ENCODE results near the gene SUPT20HL2. TPM values are rescaled to one million over a fixed set of nuclear protein-coding genes. Genes with fewer than 3 reads are reported as not detected.

Gene SUPT20HL2
- total RNA-seq, 2 donors from 2014 or later, result 0.14 to 10.5 TPM

DNA sequence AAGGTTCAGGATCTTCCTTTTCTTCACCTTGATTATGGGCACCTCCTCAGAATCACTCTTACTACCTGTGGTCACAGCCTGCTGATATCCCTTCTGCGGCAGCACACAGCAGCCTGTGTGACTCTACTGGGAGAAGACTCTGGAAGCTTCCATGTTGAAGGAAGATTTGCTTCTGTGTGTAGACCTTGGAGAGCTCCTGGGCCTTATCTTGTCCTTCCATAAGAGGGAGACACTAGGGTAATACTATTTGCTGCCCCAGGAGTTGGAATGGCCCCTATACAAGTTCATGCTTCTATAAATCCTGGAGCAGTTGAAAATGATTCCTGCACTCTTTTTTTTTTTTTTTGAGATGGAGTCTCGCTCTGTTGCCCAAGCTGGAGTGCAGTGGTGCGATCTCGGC, 36.3 kb upstream of the SUPT20HL2 start:
- Histone ChIP-seq H3K27ac (no peak overlapping the region), H3K4me1 (replicated peaks) (no peaks in the 10 kb centered on the region), H3K4me3 (no peak overlapping the region), H3K9me3 (no peaks in the 10 kb centered on the region), H3K27me3 (replicated peaks; ENCODE audit: insufficient read depth) (no peaks in the 10 kb centered on the region), H3K36me3 (no peaks in the 10 kb centered on the region)
- no peak for DNase-seq (ENCODE audit: low spot score)
- WGBS, result 100% methylated on average over 4 of the region's 4 CpGs
- intact Hi-C loops (cut with DNase I), result no loop called here
- no peak for TF ChIP-seq POLR2AphosphoS5 (IDR thresholded peaks at IDR 0.05)
- TF ChIP-seq, protein P1, sequence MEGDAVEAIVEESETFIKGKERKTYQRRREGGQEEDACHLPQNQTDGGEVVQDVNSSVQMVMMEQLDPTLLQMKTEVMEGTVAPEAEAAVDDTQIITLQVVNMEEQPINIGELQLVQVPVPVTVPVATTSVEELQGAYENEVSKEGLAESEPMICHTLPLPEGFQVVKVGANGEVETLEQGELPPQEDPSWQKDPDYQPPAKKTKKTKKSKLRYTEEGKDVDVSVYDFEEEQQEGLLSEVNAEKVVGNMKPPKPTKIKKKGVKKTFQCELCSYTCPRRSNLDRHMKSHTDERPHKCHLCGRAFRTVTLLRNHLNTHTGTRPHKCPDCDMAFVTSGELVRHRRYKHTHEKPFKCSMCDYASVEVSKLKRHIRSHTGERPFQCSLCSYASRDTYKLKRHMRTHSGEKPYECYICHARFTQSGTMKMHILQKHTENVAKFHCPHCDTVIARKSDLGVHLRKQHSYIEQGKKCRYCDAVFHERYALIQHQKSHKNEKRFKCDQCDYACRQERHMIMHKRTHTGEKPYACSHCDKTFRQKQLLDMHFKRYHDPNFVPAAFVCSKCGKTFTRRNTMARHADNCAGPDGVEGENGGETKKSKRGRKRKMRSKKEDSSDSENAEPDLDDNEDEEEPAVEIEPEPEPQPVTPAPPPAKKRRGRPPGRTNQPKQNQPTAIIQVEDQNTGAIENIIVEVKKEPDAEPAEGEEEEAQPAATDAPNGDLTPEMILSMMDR (IDR thresholded peaks at IDR 0.05), result no peak
- no peak for TF ChIP-seq POLR2A (IDR thresholded peaks at IDR 0.05)

DNA sequence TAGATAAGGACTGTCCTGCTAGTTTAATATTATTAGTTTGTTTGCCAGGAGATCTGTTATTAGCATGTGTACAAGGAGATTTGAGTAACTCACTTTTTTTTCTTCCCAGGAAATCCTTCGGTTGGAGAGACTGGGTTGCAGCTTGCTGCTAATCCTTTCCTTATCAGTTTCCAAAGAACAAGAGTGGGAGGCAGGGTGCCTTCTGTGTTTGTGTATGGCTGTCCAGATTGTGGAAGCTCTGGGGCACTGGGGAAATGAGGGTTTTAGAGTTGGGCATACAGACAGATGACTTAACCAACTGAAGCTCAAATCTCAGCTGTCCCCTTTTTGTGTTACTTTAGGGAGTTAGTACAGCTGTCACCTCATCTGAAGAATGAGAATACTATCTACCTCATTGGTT, 34.0 kb upstream of the SUPT20HL2 start:
- no peak for DNase-seq (ENCODE audit: low spot score)
- no peak for TF ChIP-seq POLR2AphosphoS5 (IDR thresholded peaks at IDR 0.05)
- TF ChIP-seq, protein P1 (IDR thresholded peaks at IDR 0.05), result no peak
- TF ChIP-seq POLR2A (IDR thresholded peaks at IDR 0.05), result no peak
- intact Hi-C loops (cut with DNase I), result no loop called here
- H3K27me3 ChIP-seq (replicated peaks; ENCODE audit: insufficient read depth), result no peaks in the 10 kb centered on the region
- no peak overlapping the region for H3K4me3 ChIP-seq
- no peak overlapping the region for H3K27ac ChIP-seq
- no peaks in the 10 kb centered on the region for H3K9me3 ChIP-seq
- no peaks in the 10 kb centered on the region for H3K4me1 ChIP-seq (replicated peaks)
- 30% methylated on average over 1 of the region's 1 CpG for WGBS
- H3K36me3 ChIP-seq, result no peaks in the 10 kb centered on the region

GRCh38 chrX:24343719-24344118, 29.9 kb upstream of the SUPT20HL2 start:
- intact Hi-C loops (cut with DNase I), result no loop called here
- TF ChIP-seq, protein P1 (IDR thresholded peaks at IDR 0.05), result no peak
- TF ChIP-seq POLR2AphosphoS5 (IDR thresholded peaks at IDR 0.05), result no peak
- TF ChIP-seq POLR2A (IDR thresholded peaks at IDR 0.05), result no peak
- H3K4me3 ChIP-seq, result no peak overlapping the region
- WGBS, result 90% methylated on average over 9 of the region's 9 CpGs
- DNase-seq (ENCODE audit: low spot score), result no peak
- no peaks in the 10 kb centered on the region for H3K4me1 ChIP-seq (replicated peaks)
- H3K27me3 ChIP-seq (replicated peaks; ENCODE audit: insufficient read depth), result no peaks in the 10 kb centered on the region
- H3K36me3 ChIP-seq, result no peaks in the 10 kb centered on the region
- H3K27ac ChIP-seq, result no peak overlapping the region
- no peaks in the 10 kb centered on the region for H3K9me3 ChIP-seq

GRCh38 chrX:24341795-24342194, 27.9 kb upstream of the SUPT20HL2 start:
- Histone ChIP-seq H3K36me3 (no peaks in the 10 kb centered on the region), H3K9me3 (no peaks in the 10 kb centered on the region), H3K4me3 (no peak overlapping the region), H3K4me1 (replicated peaks) (no peaks in the 10 kb centered on the region), H3K27me3 (replicated peaks; ENCODE audit: insufficient read depth) (no peaks in the 10 kb centered on the region), H3K27ac (no peak overlapping the region)
- intact Hi-C loops (cut with DNase I), result no loop called here
- DNase-seq (ENCODE audit: low spot score), result no peak
- no peak for TF ChIP-seq POLR2A (IDR thresholded peaks at IDR 0.05)
- TF ChIP-seq, protein P1 (IDR thresholded peaks at IDR 0.05), result no peak
- no peak for TF ChIP-seq POLR2AphosphoS5 (IDR thresholded peaks at IDR 0.05)
- 36% methylated on average over 1 of the region's 1 CpG for WGBS

GRCh38 chrX:24340501-24340900, 26.6 kb upstream of the SUPT20HL2 start:
- H3K27me3 ChIP-seq (replicated peaks; ENCODE audit: insufficient read depth), result no peaks in the 10 kb centered on the region
- WGBS, result 92% methylated on average over 2 of the region's 2 CpGs
- H3K4me3 ChIP-seq, result no peak overlapping the region
- TF ChIP-seq, protein P1 (IDR thresholded peaks at IDR 0.05), result no peak
- TF ChIP-seq POLR2AphosphoS5 (IDR thresholded peaks at IDR 0.05), result no peak
- TF ChIP-seq POLR2A (IDR thresholded peaks at IDR 0.05), result no peak
- H3K36me3 ChIP-seq, result no peaks in the 10 kb centered on the region
- no peaks in the 10 kb centered on the region for H3K9me3 ChIP-seq
- DNase-seq (ENCODE audit: low spot score), result no peak
- intact Hi-C loops (cut with DNase I), result no loop called here
- no peak overlapping the region for H3K27ac ChIP-seq
- no peaks in the 10 kb centered on the region for H3K4me1 ChIP-seq (replicated peaks)
